Lung (tissue), 12 donors: ENCODE results near the gene ZNF350. TPM values are rescaled to one million over a fixed set of nuclear protein-coding genes. Genes with fewer than 3 reads are reported as not detected.
"Not testable (repeated sequence)": the region's sequence is repeated elsewhere in the genome, so short reads cannot be mapped to it uniquely, and the experiment has no call there.

Experiments
- ATAC-seq: fragments of 200-7000 bp; cut with Tn5 transposase; one replicate; pipeline ENCODE4 v1.9.1; 2020; ENCODE audit warnings: moderate number of reproducible peaks; ENCODE audit not compliant: insufficient read depth, low FRiP score
- DNase-seq, 3 donors: peaks; one replicate each; pipeline ENCODE4 v3.0.0-alpha.2; 2013 to 2017
- H3K27ac ChIP-seq, 2 donors: one replicate each; pipeline ENCODE4 v1.5.1; 2013; ENCODE audit warnings: mild to moderate bottlenecking in 2 of 2, moderate library complexity in 2 of 2, control low read depth in 1 of 2, inconsistent platforms in 1 of 2, low read depth in 1 of 2, low read length in 1 of 2
- H3K27me3 ChIP-seq, 3 donors: one replicate each; pipeline ENCODE4 v1.5.1; 2013; ENCODE audit warnings: low read length in 2 of 3; ENCODE audit not compliant: control insufficient read depth in 3 of 3, insufficient read depth in 3 of 3
- H3K36me3 ChIP-seq, 4 donors: one replicate each; pipeline ENCODE4 v1.5.1; 2013; ENCODE audit warnings: low read length in 4 of 4, mild to moderate bottlenecking in 1 of 4, moderate library complexity in 1 of 4; ENCODE audit not compliant: control insufficient read depth in 4 of 4, insufficient read depth in 4 of 4
- H3K4me1 ChIP-seq, 5 donors: one replicate each; pipeline ENCODE4 v1.5.1; 2013; ENCODE audit warnings: low read length in 5 of 5, mild to moderate bottlenecking in 2 of 5, moderate library complexity in 1 of 5; ENCODE audit not compliant: control insufficient read depth in 5 of 5, insufficient read depth in 5 of 5
- H3K4me3 ChIP-seq: one replicate; pipeline ENCODE4 v1.5.1; 2013; ENCODE audit warnings: mild to moderate bottlenecking, control low read depth, moderate library complexity
- H3K9ac ChIP-seq, 2 donors: one replicate each; pipeline ENCODE4 v1.5.1; 2013; ENCODE audit warnings: low read length in 2 of 2, control low read depth in 1 of 2; ENCODE audit not compliant: insufficient read depth in 1 of 2
- H3K9me3 ChIP-seq, 4 donors: one replicate each; pipeline ENCODE4 v1.5.1; 2013; ENCODE audit warnings: low read length in 3 of 4, mild to moderate bottlenecking in 1 of 4, moderate library complexity in 1 of 4; ENCODE audit not compliant: control insufficient read depth in 4 of 4, insufficient read depth in 3 of 4
- WGBS, 2 donors: extraction: QIAGEN DNeasy Blood & Tissue Kit; methylation state at CpG; one replicate each; pipeline ENCODE4 v1.1.7; 2013; 5-methylcytosine and 5-hydroxymethylcytosine counted together
- polyA plus RNA-seq, 2 donors: library from polyadenylated mRNA; stranded (reverse); fragments of 200-250 nt; gene quantifications; one replicate each; pipeline ENCODE4 v1.2.1, GENCODE V29; 2013
- total RNA-seq, 2 donors: library from RNA; depleted of rRNA in 1 of 2; stranded (reverse); fragments of >200 nt in 1 of 2; gene quantifications; one replicate each; pipeline ENCODE4 v1.2.1, GENCODE V29; 2014 to 2021
- TF ChIP-seq, protein P1 (sequence below): IDR thresholded peaks from 2 replicates; pipeline ENCODE4 v1.5.1; 2012; ENCODE audit warnings: mild to moderate bottlenecking; ENCODE audit errors: control extremely low read depth, extremely low read depth
- donor health status: control.
- donor health status: control.
- donor health status: Bipolar disorder and iron deficiency.
- donor health status: healthy.
- donor health status: DM: yes; HTN: yes; CAD: no.

The ZNF350 gene
- total and polyA plus RNA-seq, 4 donors: 7.3 to 14.4 (median 8.5) TPM

- peaks cover 9 to 51% (median 39%) of the 10 kb centered on the region in 4 donors for H3K9me3 ChIP-seq
Measured at GRCh38 chr19:51965583-51965982, 21.1 kb downstream of the ZNF350 start.

GRCh38 chr19:51960621-51961233 is 25.9 kb downstream of the ZNF350 start:
- peaks cover 6 to 47% (median 20%) of the 10 kb centered on the region in 4 donors for H3K9me3 ChIP-seq
- peaks cover 0 to 14% (median 4%) of the 10 kb centered on the region in 5 donors for H3K4me1 ChIP-seq
- 41 to 47% methylated on average over 7 of the region's 7 CpGs for WGBS, 2 donors
- DNase-seq: peak in 1 of 3 donors; percentile 33
- H3K27me3 ChIP-seq, H3K4me3 ChIP-seq, H3K9ac ChIP-seq, ATAC-seq, H3K27ac ChIP-seq: not testable (repeated sequence)
- H3K36me3 ChIP-seq: peaks cover 10 to 29% (median 26%) of the 10 kb centered on the region in 4 donors

More at GRCh38 chr19:51965583-51965982, 21.1 kb downstream of the ZNF350 start:
- Histone ChIP-seq H3K4me1 (peaks cover 0 to 6% (median 0%) of the 10 kb centered on the region in 5 donors), H3K9ac (no peak overlapping the region), H3K36me3 (peaks cover 38 to 71% (median 68%) of the 10 kb centered on the region in 4 donors), H3K27me3 (no peaks in the 10 kb centered on the region), H3K27ac (no peak overlapping the region), H3K4me3 (no peak overlapping the region)
- 98% methylated on average over 5 of the region's 5 CpGs for WGBS, 2 donors
- ATAC-seq: no peak
- TF ChIP-seq, protein P1, sequence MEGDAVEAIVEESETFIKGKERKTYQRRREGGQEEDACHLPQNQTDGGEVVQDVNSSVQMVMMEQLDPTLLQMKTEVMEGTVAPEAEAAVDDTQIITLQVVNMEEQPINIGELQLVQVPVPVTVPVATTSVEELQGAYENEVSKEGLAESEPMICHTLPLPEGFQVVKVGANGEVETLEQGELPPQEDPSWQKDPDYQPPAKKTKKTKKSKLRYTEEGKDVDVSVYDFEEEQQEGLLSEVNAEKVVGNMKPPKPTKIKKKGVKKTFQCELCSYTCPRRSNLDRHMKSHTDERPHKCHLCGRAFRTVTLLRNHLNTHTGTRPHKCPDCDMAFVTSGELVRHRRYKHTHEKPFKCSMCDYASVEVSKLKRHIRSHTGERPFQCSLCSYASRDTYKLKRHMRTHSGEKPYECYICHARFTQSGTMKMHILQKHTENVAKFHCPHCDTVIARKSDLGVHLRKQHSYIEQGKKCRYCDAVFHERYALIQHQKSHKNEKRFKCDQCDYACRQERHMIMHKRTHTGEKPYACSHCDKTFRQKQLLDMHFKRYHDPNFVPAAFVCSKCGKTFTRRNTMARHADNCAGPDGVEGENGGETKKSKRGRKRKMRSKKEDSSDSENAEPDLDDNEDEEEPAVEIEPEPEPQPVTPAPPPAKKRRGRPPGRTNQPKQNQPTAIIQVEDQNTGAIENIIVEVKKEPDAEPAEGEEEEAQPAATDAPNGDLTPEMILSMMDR: no peak
- no peak for DNase-seq

DNA sequence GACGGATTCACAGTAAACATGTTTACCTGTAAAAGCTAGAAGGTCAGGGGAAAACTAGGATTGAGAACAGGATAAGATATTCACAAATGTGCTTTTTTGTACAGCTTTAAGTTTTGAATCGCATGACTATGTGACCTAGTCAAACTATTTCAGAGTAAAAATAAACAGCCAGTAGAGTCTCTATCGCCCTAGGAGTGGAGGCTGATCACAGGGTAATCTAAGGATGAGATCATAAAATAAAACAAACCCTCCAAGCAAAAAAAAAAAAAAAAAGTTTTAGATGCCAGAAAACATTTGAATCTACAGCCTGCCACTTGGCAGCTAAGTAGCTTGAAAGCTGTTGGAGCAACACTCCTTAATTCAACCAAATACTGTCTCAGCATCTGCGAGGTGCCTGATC is 26.8 kb downstream of the ZNF350 start:
- TF ChIP-seq, protein P1: no peak
- Histone ChIP-seq H3K27ac (no peak overlapping the region), H3K9me3 (peaks cover 0 to 41% (median 13%) of the 10 kb centered on the region in 4 donors), H3K4me3 (no peak overlapping the region), H3K4me1 (peaks cover 0 to 14% (median 4%) of the 10 kb centered on the region in 5 donors), H3K27me3 (no peaks in the 10 kb centered on the region), H3K9ac (no peak overlapping the region), H3K36me3 (peaks cover 1 to 20% (median 17%) of the 10 kb centered on the region in 4 donors)
- WGBS, 2 donors: 74 to 87% methylated on average over 4 of the region's 4 CpGs
- no peak for ATAC-seq
- DNase-seq: peak in 1 of 3 donors; percentile 27

- not testable (repeated sequence) for H3K27me3 ChIP-seq, H3K9ac ChIP-seq, H3K27ac ChIP-seq, ATAC-seq, H3K4me3 ChIP-seq
- peak in 1 of 3 donors; percentile 45 for DNase-seq
- H3K4me1 ChIP-seq: peaks cover 0 to 14% (median 4%) of the 10 kb centered on the region in 5 donors
- peaks cover 0 to 39% (median 8%) of the 10 kb centered on the region in 4 donors for H3K9me3 ChIP-seq
- WGBS, 2 donors: 72 to 85% methylated on average over 4 of the region's 4 CpGs
- peaks cover 0 to 10% (median 6%) of the 10 kb centered on the region in 4 donors for H3K36me3 ChIP-seq
Measured at GRCh38 chr19:51957846-51958245, 28.8 kb downstream of the ZNF350 start.
